Suprapubic skin (tissue), 4 donors: ENCODE results near the gene CCDC63.

Source experiments
- CTCF ChIP-seq, 2 donors: fragments of 200-600 bp in 1 of 2; fragments of 450-650 bp in 1 of 2; sonication (generic) in 1 of 2; IDR thresholded peaks; one replicate each; pipeline ENCODE4 v1.5.1; 2016 to 2019; ENCODE audit warnings: antibody characterized with exemption in 2 of 2, mild to moderate bottlenecking in 1 of 2, moderate library complexity in 1 of 2
- EP300 ChIP-seq: sonication (generic); formaldehyde crosslinking; IDR thresholded peaks from one replicate; pipeline ENCODE4 v1.6.1; 2017; ENCODE audit warnings: antibody characterized with exemption
- POLR2A ChIP-seq, 2 donors: fragments of 450-650 bp; IDR thresholded peaks; one replicate each; pipeline ENCODE4 v1.6.1; 2017; ENCODE audit warnings: antibody characterized with exemption in 2 of 2, mild to moderate bottlenecking in 2 of 2, moderate library complexity in 2 of 2
- POLR2AphosphoS5 ChIP-seq, 3 donors: sonication (generic); formaldehyde crosslinking; IDR thresholded peaks; one replicate each; pipeline ENCODE4 v1.6.1; 2017; ENCODE audit warnings: antibody characterized with exemption in 3 of 3

GRCh38 chr12:110943373-110943772 is 96.6 kb downstream of the CCDC63 start:
- TF ChIP-seq EP300 (no peak), CTCF (IDR thresholded peaks at IDR 0.05) (no peak), POLR2A (IDR thresholded peaks at IDR 0.05) (no peak), POLR2AphosphoS5 (IDR thresholded peaks at IDR 0.05) (no peak)
